Tibial nerve (tissue), 4 donors: ENCODE measurements around the gene ATXN10. TPM values are rescaled to one million over a fixed set of nuclear protein-coding genes. Genes with fewer than 3 reads are reported as not detected.

Source experiments
- DNase-seq, 2 donors: peaks; one replicate each; pipeline ENCODE4 v3.0.0-alpha.2; 2019; ENCODE audit warnings: low spot score in 2 of 2
- H3K27ac ChIP-seq, 4 donors: fragments of 200-600 bp; sonication (generic) in 3 of 4; one replicate each; pipeline ENCODE4 v1.5.1; 2017 to 2019; ENCODE audit warnings: mild to moderate bottlenecking in 1 of 4
- H3K27me3 ChIP-seq, 2 donors: fragments of 200-600 bp; sonication (generic) in 1 of 2; one replicate each; pipeline versions ENCODE4 v1.5.1 to v1.6.0; 2017 to 2019
- H3K36me3 ChIP-seq, 3 donors: fragments of 200-600 bp; sonication (generic); one replicate each; pipeline ENCODE4 v1.5.1; 2018 to 2019
- H3K4me1 ChIP-seq, 4 donors: fragments of 200-600 bp; sonication (generic) in 3 of 4; one replicate each; pipeline ENCODE4 v1.5.1; 2017 to 2019
- H3K4me3 ChIP-seq, 4 donors: fragments of 200-600 bp; sonication (generic) in 3 of 4; one replicate each; pipeline ENCODE4 v1.5.1; 2017 to 2019; ENCODE audit warnings: mild to moderate bottlenecking in 1 of 4, moderate library complexity in 1 of 4
- H3K9me3 ChIP-seq, 4 donors: fragments of 200-600 bp; sonication (generic) in 3 of 4; one replicate each; pipeline ENCODE4 v1.5.1; 2017 to 2019
- CTCF ChIP-seq, 5 experiments: fragments of 200-600 bp in 3 of 5; fragments of 450-650 bp in 2 of 5; sonication (generic) in 3 of 5; IDR thresholded peaks; one replicate each; pipeline ENCODE4 v1.5.1; 2016 to 2019; ENCODE audit warnings: antibody characterized with exemption in 5 of 5, mild to moderate bottlenecking in 3 of 5, moderate library complexity in 2 of 5
- EP300 ChIP-seq, 2 donors: sonication (generic); formaldehyde crosslinking; IDR thresholded peaks; one replicate each; pipeline ENCODE4 v1.6.1; 2017; ENCODE audit warnings: antibody characterized with exemption in 2 of 2, mild to moderate bottlenecking in 1 of 2
- POLR2A ChIP-seq, 2 donors: fragments of 450-650 bp; IDR thresholded peaks; one replicate each; pipeline ENCODE4 v1.6.1; 2017; ENCODE audit warnings: antibody characterized with exemption in 2 of 2, mild to moderate bottlenecking in 2 of 2, moderate library complexity in 2 of 2
- WGBS, 2 donors: methylation state at CpG; one replicate each; pipeline ENCODE4 v1.1.5; 2018; 5-methylcytosine and 5-hydroxymethylcytosine counted together
- total RNA-seq, 4 donors: library from RNA; depleted of rRNA; stranded (reverse); fragments of >200 nt; gene quantifications; one replicate each; pipeline ENCODE4 v1.1.0, GENCODE V29; 2016

ATXN10 gene
- total RNA-seq, 4 donors from 2014 or later: 163 to 197 (median 178) TPM

GRCh38 chr22:45842291-45842991 is 170.8 kb downstream of the ATXN10 start:
- Histone ChIP-seq H3K36me3 (peaks cover 0 to 35% (median 0%) of the 10 kb centered on the region in 3 donors), H3K9me3 (no peaks in the 10 kb centered on the region), H3K4me3 (no peak overlapping the region), H3K27me3 (no peaks in the 10 kb centered on the region), H3K27ac (no peak overlapping the region), H3K4me1 (peaks cover 0 to 32% (median 7%) of the 10 kb centered on the region in 4 donors)
- DNase-seq: no peak
- 71 to 78% methylated on average over 12 of the region's 12 CpGs for WGBS, 2 donors
- no peak for TF ChIP-seq POLR2A (IDR thresholded peaks at IDR 0.05)
- TF ChIP-seq EP300 (IDR thresholded peaks at IDR 0.05): no peak
- TF ChIP-seq CTCF (IDR thresholded peaks at IDR 0.05): no peak

- TF ChIP-seq CTCF (IDR thresholded peaks at IDR 0.05) (no peak), POLR2A (IDR thresholded peaks at IDR 0.05) (no peak), EP300 (IDR thresholded peaks at IDR 0.05) (no peak)
- 69 to 70% methylated on average over 7 of the region's 7 CpGs for WGBS, 2 donors
- Histone ChIP-seq H3K27me3 (no peaks in the 10 kb centered on the region), H3K36me3 (peaks cover 0 to 35% (median 0%) of the 10 kb centered on the region in 3 donors), H3K27ac (no peak overlapping the region), H3K4me3 (no peak overlapping the region), H3K9me3 (no peaks in the 10 kb centered on the region), H3K4me1 (peaks cover 0 to 32% (median 7%) of the 10 kb centered on the region in 4 donors)
- DNase-seq: no peak
Measured at GRCh38 chr22:45843031-45843430, 171.4 kb downstream of the ATXN10 start.

GRCh38 chr22:45843986-45844385 is 172.4 kb downstream of the ATXN10 start:
- Histone ChIP-seq H3K9me3 (no peaks in the 10 kb centered on the region), H3K4me3 (no peak overlapping the region), H3K27me3 (no peaks in the 10 kb centered on the region), H3K27ac (no peak overlapping the region), H3K4me1 (peaks cover 0 to 32% (median 7%) of the 10 kb centered on the region in 4 donors), H3K36me3 (peaks cover 0 to 42% (median 0%) of the 10 kb centered on the region in 3 donors)
- TF ChIP-seq CTCF (IDR thresholded peaks at IDR 0.05) (no peak), POLR2A (IDR thresholded peaks at IDR 0.05) (no peak), EP300 (IDR thresholded peaks at IDR 0.05) (no peak)
- WGBS, 2 donors: 38 to 54% methylated on average over 2 of the region's 2 CpGs
- no peak for DNase-seq

GRCh38 chr22:45845076-45845487 is 173.4 kb downstream of the ATXN10 start:
- no peak for TF ChIP-seq POLR2A (IDR thresholded peaks at IDR 0.05)
- TF ChIP-seq EP300 (IDR thresholded peaks at IDR 0.05): peak in 1 of 2 donors; percentile 24
- Histone ChIP-seq H3K27ac (peak overlapping the region in 2 of 4 donors; percentile 5 to 24), H3K4me1 (peaks cover 0 to 32% (median 7%) of the 10 kb centered on the region in 4 donors), H3K4me3 (no peak overlapping the region), H3K36me3 (peaks cover 0 to 44% (median 0%) of the 10 kb centered on the region in 3 donors), H3K27me3 (no peaks in the 10 kb centered on the region), H3K9me3 (no peaks in the 10 kb centered on the region)
- no peak for DNase-seq
- WGBS, 2 donors: 24 to 25% methylated on average over 5 of the region's 5 CpGs

GRCh38 chr22:45846952-45847351 is 175.3 kb downstream of the ATXN10 start:
- Histone ChIP-seq H3K9me3 (peaks cover 0 to 2% (median 0%) of the 10 kb centered on the region in 4 donors), H3K36me3 (peaks cover 0 to 61% (median 0%) of the 10 kb centered on the region in 3 donors), H3K27me3 (no peaks in the 10 kb centered on the region), H3K27ac (no peak overlapping the region), H3K4me1 (peaks cover 0 to 32% (median 7%) of the 10 kb centered on the region in 4 donors), H3K4me3 (no peak overlapping the region)
- 89 to 92% methylated on average over 3 of the region's 3 CpGs for WGBS, 2 donors
- TF ChIP-seq EP300 (IDR thresholded peaks at IDR 0.05) (no peak), CTCF (IDR thresholded peaks at IDR 0.05) (no peak), POLR2A (IDR thresholded peaks at IDR 0.05) (no peak)
- DNase-seq: no peak
